HUES64 (cell line): ENCODE results near the gene EZH2.

Source experiments
- H3K27ac ChIP-seq: 2 replicates; pipeline ENCODE4 v1.7.0; 2013; ENCODE audit warnings: low read depth, low read length, inconsistent platforms
- H3K27me3 ChIP-seq: 2 replicates; pipeline ENCODE4 v1.6.1; 2013; ENCODE audit warnings: mild to moderate bottlenecking, low read length; ENCODE audit not compliant: insufficient read depth
- H3K36me3 ChIP-seq: 2 replicates; pipeline ENCODE4 v1.6.1; 2013; ENCODE audit warnings: mild to moderate bottlenecking, low read length; ENCODE audit not compliant: insufficient read depth
- H3K4me1 ChIP-seq: 2 replicates; pipeline ENCODE4 v1.6.1; 2013; ENCODE audit warnings: mild to moderate bottlenecking, low read length, moderate library complexity; ENCODE audit not compliant: insufficient read depth
- H3K4me3 ChIP-seq: 2 replicates; pipeline ENCODE4 v1.5.1; 2013; ENCODE audit warnings: mild to moderate bottlenecking, low read length, moderate library complexity
- H3K9ac ChIP-seq: 2 replicates; pipeline ENCODE4 v1.6.1; 2013; ENCODE audit warnings: mild to moderate bottlenecking, low read depth, low read length
- H3K9me3 ChIP-seq: 2 replicates; pipeline ENCODE4 v1.6.1; 2013; ENCODE audit warnings: low read depth, low read length; ENCODE audit not compliant: insufficient read depth
- WGBS: fragments of 150-250, 120-280 bp; methylation state at CpG from one replicate; pipeline ENCODE4 v1.1.7; 2013; ENCODE audit warnings: missing lambda C conversion rate; 5-methylcytosine and 5-hydroxymethylcytosine counted together

EZH2 gene

GRCh38 chr7:148898845-148899484 lies 14.9 kb upstream of the EZH2 start:
- H3K27ac ChIP-seq, result no peak overlapping the region
- no peak overlapping the region for H3K9ac ChIP-seq
- H3K4me1 ChIP-seq, result no peaks in the 10 kb centered on the region
- no peaks in the 10 kb centered on the region for H3K27me3 ChIP-seq
- no peaks in the 10 kb centered on the region for H3K36me3 ChIP-seq
- WGBS, result 54% methylated on average over 5 of the region's 6 CpGs
- no peak overlapping the region for H3K4me3 ChIP-seq
- H3K9me3 ChIP-seq, result no peaks in the 10 kb centered on the region

GRCh38 chr7:148894591-148894990 lies 10.5 kb upstream of the EZH2 start:
- Histone ChIP-seq H3K4me3 (no peak overlapping the region), H3K9ac (no peak overlapping the region), H3K9me3 (no peaks in the 10 kb centered on the region), H3K4me1 (no peaks in the 10 kb centered on the region), H3K36me3 (no peaks in the 10 kb centered on the region), H3K27me3 (no peaks in the 10 kb centered on the region), H3K27ac (no peak overlapping the region)
- 100% methylated on average over 2 of the region's 2 CpGs for WGBS

GRCh38 chr7:148893071-148893470 lies 9.0 kb upstream of the EZH2 start:
- Histone ChIP-seq H3K36me3 (no peaks in the 10 kb centered on the region), H3K27ac (no peak overlapping the region), H3K27me3 (no peaks in the 10 kb centered on the region), H3K4me3 (no peak overlapping the region), H3K9ac (no peak overlapping the region), H3K9me3 (no peaks in the 10 kb centered on the region), H3K4me1 (no peaks in the 10 kb centered on the region)
- WGBS, result 85% methylated on average over 2 of the region's 2 CpGs

- Histone ChIP-seq H3K9ac (no peak overlapping the region), H3K4me3 (no peak overlapping the region), H3K9me3 (no peaks in the 10 kb centered on the region), H3K36me3 (no peaks in the 10 kb centered on the region), H3K27ac (no peak overlapping the region), H3K4me1 (no peaks in the 10 kb centered on the region), H3K27me3 (no peaks in the 10 kb centered on the region)
- WGBS, result 90% methylated on average over 7 of the region's 7 CpGs
These were observed 4.2 kb upstream of the EZH2 start for GRCh38 chr7:148888300-148888699.

- no peak overlapping the region for H3K9ac ChIP-seq
- H3K27me3 ChIP-seq, result no peaks in the 10 kb centered on the region
- 90% methylated on average over 4 of the region's 4 CpGs for WGBS
- H3K4me1 ChIP-seq, result peaks cover 8% of the 10 kb centered on the region
- H3K9me3 ChIP-seq, result no peaks in the 10 kb centered on the region
- no peak overlapping the region for H3K4me3 ChIP-seq
- H3K27ac ChIP-seq, result no peak overlapping the region
- H3K36me3 ChIP-seq, result no peaks in the 10 kb centered on the region
These were observed 2.8 kb upstream of the EZH2 start for GRCh38 chr7:148886844-148887243.

- Histone ChIP-seq H3K9me3 (no peaks in the 10 kb centered on the region), H3K36me3 (no peaks in the 10 kb centered on the region), H3K4me3 (peak overlapping the region; percentile 81), H3K27me3 (no peaks in the 10 kb centered on the region), H3K9ac (peak overlapping the region; percentile 99), H3K4me1 (peaks cover 8% of the 10 kb centered on the region), H3K27ac (peak overlapping the region; percentile 95)
- WGBS, result under 1% methylated on average over 101 of the region's 101 CpGs
These were observed 370 bp upstream of the EZH2 start for GRCh38 chr7:148884299-148885022.

- WGBS, result under 1% methylated on average over 88 of the region's 88 CpGs
- H3K9ac ChIP-seq, result peak overlapping the region; percentile 99
- no peaks in the 10 kb centered on the region for H3K36me3 ChIP-seq
- H3K9me3 ChIP-seq, result no peaks in the 10 kb centered on the region
- H3K4me1 ChIP-seq, result peaks cover 8% of the 10 kb centered on the region
- peak overlapping the region; percentile 95; the same call in 1 of the 2 replicates for H3K27ac ChIP-seq
- peak overlapping the region; percentile 81 for H3K4me3 ChIP-seq
- no peaks in the 10 kb centered on the region for H3K27me3 ChIP-seq
These were observed 634 bp downstream of the EZH2 start for GRCh38 chr7:148883266-148884048.

- H3K4me1 ChIP-seq, result peaks cover 8% of the 10 kb centered on the region
- peak overlapping the region; percentile 99 for H3K9ac ChIP-seq
- no peak overlapping the region for H3K27ac ChIP-seq
- peak overlapping the region; percentile 81 for H3K4me3 ChIP-seq
- H3K36me3 ChIP-seq, result no peaks in the 10 kb centered on the region
- 6% methylated on average over 12 of the region's 12 CpGs for WGBS
- no peaks in the 10 kb centered on the region for H3K9me3 ChIP-seq
- H3K27me3 ChIP-seq, result no peaks in the 10 kb centered on the region
These were observed 1.2 kb downstream of the EZH2 start for GRCh38 chr7:148882841-148883265.

- Histone ChIP-seq H3K27ac (no peak overlapping the region), H3K9ac (no peak overlapping the region), H3K27me3 (no peaks in the 10 kb centered on the region), H3K9me3 (no peaks in the 10 kb centered on the region), H3K36me3 (no peaks in the 10 kb centered on the region), H3K4me1 (peaks cover 8% of the 10 kb centered on the region), H3K4me3 (peak overlapping the region; percentile 81)
- WGBS, result 92% methylated on average over 5 of the region's 5 CpGs
These were observed 1.9 kb downstream of the EZH2 start for GRCh38 chr7:148882192-148882591.

- Histone ChIP-seq H3K4me1 (peaks cover 17% of the 10 kb centered on the region), H3K9me3 (no peaks in the 10 kb centered on the region)
- WGBS, result 100% methylated on average over 2 of the region's 2 CpGs
These were observed 5.8 kb downstream of the EZH2 start for GRCh38 chr7:148878317-148878716.

GRCh38 chr7:148877517-148877916 lies 6.6 kb downstream of the EZH2 start:
- H3K27me3 ChIP-seq, result no peaks in the 10 kb centered on the region
- no peaks in the 10 kb centered on the region for H3K9me3 ChIP-seq
- H3K4me1 ChIP-seq, result peaks cover 15% of the 10 kb centered on the region
- no peaks in the 10 kb centered on the region for H3K36me3 ChIP-seq
- no peak overlapping the region for H3K9ac ChIP-seq
- no peak overlapping the region for H3K27ac ChIP-seq
- 100% methylated on average over 1 of the region's 1 CpG for WGBS
- H3K4me3 ChIP-seq, result no peak overlapping the region

More at GRCh38 chr7:148878317-148878716, 5.8 kb downstream of the EZH2 start:
- H3K36me3 ChIP-seq, result no peaks in the 10 kb centered on the region
- H3K4me3 ChIP-seq, result no peak overlapping the region
- no peaks in the 10 kb centered on the region for H3K27me3 ChIP-seq
- no peak overlapping the region for H3K27ac ChIP-seq
- no peak overlapping the region for H3K9ac ChIP-seq
